NCI-H345 (cell line): Measurements from ENCODE around the gene BAG2.

Experiments
- DNase-seq: peaks from one replicate; lab custom pipeline; 2025; lab: John Stamatoyannopoulos, UW

The BAG2 gene

DNA sequence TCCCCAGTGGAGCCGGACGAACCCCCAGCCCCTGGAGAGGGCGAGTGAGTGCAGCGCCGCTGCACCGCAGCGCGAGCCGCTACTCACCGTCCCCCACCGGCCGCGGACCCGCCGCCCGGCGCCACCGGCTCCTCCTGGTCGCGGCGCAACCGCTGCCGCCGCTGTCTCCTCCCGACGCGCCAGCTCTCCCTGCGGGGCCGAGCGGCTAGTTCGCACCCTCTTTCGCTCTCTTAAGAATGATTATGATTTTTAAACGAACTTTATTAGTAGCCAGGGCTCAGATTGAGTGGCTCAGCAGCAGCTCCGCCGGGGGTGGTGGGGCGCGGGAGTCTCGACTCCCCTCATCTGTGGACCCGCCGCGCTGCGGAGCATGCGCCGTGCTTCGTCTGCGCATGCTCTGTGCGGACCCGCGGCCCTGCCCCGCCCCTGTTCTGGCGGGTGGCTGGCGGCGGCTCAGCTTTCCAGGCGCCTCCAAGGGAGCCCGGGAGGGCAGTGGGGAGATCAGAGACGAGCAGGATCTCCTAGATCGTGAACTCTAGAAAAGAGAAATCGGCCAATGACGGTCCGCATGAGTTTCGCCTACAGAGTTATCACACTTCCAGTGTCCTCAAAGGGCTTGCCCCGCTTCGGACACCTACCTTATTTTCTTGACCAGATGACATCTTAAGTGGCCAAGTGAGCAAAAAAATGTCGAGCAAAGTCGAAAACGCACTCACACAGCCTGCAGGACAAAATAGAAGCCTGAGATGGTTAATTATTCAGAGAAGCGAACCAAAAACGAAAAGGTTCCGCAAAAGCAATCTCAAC is 50.0 kb downstream of the BAG2 start, which contains the start of gene RAB23:
Gene RAB23 (minus strand): TSS at position 372 of the 807 bp plus-strand sequence. CDS start 11,927 bp downstream, outside the sequence.
- peak; percentile 85 for DNase-seq

DNA sequence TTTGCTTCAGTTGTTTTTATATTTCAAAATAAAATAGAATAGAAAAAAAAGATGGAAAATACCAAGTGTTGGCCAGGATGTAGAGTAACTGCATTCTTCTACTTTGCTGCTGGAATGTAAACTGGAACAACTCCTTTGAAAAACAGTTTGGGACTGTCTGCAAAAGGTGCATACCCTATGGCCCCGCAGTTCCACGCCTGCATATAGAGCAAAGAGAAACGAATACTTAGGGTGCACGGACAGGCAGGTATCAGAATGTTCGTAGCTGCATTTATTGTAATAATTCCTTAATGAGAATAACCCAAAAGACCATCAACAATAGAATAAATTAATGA is 50.6 kb downstream of the BAG2 start:
- no peak for DNase-seq

DNA sequence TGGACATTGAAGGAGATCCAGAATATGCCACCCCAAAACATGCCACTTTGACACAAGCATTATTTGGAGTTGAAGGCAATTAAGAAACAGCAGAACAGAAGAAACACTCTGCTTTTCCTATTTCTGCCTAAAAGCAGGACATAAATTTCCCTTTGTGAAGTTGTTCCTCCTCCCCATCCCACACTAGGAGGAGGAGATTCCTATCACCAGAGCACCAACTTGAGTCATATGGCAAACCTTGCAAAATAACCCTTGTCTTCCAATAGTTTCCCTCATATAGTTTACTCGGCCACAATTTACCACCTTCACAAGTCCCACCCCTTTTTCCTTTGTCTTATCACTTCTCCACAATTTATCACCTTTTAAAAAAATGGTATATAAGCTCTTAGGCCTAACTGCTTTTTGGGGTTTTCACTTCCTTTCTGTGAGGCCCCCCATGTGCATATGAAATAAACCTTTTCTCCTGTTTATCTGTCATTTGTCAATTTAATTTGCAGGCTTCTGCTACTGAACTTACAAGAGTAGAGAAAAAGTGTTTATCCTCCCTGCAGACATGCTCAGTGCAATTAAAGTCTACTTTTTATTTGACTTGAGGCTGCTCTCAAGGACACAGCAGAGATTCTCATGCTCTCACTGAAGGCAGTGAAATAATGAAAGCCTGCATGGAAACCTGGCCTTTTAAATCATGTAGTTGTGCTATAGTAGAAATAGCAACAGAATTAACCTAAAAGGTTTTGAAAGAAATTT is 52.8 kb downstream of the BAG2 start:
- no peak for DNase-seq

DNA sequence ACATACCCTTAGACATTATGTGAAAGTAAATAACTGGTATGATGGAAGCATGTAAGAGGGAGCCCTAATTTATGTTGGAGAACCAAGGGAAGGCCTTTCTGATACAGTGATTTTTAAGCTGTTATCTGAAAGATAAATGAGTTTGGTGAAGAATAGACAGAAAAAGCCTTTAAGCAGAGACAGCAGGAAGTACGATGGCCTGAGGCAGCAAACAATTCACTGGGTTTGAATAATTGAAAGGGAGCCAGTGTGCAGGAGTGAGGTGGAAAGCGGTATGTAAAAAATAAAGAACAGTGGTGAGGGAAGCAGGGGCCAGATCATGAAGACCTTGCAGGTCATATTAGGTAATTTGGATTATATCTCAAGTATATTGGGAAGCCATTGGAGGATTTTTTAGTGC is 54.1 kb downstream of the BAG2 start:
- DNase-seq: peak; percentile 26
